GM20431 (cell line): ENCODE results near the gene UCMA.

Source experiments
- in situ Hi-C: fragments of 300-500 bp; cut with MseI, MboI; formaldehyde crosslinking; loops from one replicate; pipeline ENCODE4 v1.15.0; 2020; ENCODE audit warnings: low sequenced_read_pairs; ENCODE audit not compliant: unreplicated experiment

Gene UCMA

DNA sequence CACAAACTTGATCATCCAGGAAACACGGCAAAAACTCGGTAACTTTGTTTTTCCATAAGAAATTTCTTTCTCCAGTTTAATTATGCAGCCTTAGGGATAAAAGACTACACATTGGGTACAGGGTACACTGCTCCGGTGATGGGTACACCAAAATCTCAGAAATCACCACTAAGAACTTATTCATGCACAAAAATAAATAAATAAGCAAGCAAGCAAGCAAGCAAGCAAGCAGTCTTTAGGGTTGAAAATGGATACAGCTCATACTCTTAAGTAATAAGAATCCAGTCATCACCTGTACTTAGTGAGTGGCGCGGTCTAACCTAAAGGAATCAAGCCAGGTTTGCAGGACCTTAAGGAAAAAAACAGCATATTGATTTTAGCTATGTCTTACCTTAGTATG is 42.8 kb downstream of the UCMA start:
- in situ Hi-C loops: no loop called here

DNA sequence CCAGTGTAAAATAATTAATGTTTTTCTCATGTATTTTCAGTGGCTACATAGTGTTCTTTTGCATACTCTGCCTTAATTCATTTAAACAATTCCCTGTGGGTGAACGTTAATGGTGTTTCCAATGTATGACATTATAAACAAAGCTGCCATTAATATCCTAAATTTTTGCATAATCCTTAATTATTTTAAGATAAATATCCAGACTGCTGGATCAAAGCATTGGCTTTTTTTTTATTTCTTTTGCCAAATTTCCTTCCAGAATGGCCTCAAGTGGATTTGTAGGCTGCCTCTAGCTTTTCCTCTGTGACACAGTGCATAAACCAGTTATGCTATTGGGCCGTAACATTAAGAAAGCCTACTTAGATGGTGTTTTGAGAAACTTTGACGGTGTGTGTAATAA is 43.4 kb downstream of the UCMA start:
- in situ Hi-C loops: no loop called here

DNA sequence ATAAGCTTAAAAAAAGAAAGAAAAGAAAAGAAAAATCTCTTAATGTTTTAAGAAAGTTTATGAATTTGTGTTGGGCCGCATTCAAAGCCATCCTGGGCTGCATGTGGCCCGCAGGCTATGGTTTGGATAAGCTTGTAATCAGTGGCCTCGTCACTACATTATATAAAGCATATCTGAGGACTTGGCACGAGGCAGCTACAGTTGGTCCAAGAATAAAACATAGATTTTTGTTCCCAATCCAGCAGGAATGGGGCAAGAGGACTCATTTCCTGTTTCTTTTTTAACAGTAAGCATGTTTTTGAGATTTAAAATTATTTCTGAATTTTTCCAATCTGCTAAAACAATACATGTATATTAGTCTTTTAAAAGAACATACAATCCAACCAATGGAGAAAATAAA is 44.2 kb downstream of the UCMA start:
- in situ Hi-C loops: no loop called here

DNA sequence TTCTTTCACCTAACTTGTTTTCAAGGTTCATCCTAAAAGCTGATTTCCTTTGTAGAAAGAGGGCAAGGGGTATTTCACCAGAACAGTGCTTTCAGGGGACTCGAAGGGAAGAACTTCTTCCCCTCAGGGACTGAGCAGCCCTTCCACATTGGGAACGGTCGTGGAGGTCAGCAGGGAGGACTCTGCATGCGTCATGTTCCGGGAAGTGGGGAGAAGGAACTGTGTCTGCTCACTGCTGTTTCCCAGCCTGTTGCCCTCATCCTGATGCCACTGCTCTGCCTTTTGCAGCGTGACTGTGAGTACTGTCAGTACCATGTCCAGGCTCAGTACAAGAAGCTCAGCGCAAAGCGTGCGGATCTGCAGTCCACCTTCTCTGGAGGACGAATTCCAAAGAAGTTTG is 45.6 kb downstream of the UCMA start:
- in situ Hi-C loops: no loop called here

DNA sequence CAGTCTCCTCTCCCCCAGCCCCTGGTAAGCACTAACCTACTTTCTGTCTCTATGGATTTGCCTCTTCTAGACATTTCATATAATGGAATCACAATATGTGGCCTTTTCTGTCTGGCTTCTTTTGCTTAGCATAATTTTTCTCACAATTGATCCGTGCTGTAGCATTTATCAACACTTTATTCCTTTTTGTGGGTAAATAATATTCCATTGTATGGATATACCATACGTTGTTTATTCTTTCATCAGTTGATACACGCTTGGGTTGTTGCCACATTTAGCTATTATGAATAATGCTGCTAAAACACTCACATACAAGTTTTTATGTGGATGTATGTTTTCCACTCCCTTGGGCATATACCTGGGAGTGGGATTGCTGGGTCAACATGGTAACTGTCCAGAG is 47.0 kb downstream of the UCMA start:
- in situ Hi-C loops: no loop called here

DNA sequence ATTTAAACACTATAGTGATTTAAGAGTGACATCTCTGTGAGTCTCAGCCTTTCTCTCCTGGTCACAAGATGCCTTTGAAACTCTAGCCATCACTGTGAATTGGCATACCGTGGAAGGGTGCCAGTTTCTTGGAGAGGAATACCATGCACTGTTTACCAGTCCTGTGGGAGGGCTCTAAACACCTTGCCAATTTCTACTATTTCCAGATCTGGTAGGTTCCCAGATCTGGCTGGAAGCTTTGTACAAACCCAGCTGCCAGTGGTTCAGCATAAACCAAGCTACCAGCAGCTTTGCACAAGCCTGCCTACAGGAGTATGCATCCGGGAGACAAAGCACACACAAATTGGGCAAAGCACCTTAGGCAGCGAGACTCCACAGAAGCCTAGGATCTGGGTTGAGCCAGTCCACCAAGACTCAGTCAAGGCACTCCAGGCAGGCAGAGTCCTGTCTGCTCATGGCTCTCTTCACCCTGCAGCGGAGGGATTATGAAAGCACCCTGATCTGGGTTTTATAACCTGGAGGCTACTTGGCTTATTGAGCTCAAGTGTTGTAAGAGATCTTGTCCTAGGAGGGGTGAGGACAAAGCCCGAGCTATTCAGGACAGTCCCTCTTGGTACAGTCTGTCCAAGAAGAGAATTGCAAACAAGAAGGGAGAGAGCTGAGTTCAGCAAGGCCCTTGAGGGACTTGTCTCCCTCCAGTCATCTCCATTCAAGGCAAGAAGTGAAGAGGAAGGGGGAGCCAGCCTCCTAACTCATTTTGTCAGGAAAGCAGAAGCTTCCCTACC is 49.3 kb downstream of the UCMA start:
- in situ Hi-C loops: no loop called here

DNA sequence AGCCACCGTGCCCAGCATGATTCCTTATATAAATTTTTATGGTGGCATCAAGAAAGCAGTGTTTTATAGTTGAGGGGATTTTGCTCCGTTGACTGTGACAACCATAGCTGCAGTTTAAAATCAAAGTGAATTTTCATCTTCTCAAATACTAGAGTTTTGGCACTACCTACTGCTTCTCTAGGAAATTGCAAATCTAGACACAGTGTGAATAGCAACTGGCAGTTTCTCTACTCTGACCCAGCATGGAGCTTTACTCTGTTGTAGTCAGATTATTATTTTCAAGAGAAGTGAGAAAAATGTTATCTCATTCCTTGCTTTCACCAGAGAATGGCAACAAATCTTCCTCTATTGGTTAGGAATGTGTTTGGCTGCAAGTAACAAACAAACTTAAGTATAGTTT is 49.9 kb downstream of the UCMA start:
- in situ Hi-C loops: no loop called here

DNA sequence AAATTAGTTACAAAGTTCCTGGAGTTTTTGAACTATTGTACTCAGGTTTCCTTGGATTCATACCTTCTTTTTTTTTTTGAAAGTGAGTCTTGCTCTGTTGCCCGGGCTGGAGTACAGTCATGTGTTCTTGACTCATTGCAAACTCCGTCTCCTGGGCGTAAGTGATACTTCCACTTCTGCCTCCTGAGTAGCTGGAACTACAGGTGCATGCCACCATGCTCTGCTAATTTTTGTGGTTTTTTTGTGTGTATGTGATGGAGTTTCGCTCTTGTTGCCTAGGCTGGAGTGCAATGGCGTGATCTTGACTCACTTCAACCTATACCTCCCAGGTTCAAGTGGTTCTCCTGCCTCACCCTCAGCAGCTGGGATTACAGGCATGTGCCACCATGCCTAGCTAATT is 50.5 kb downstream of the UCMA start:
- in situ Hi-C loops: no loop called here

DNA sequence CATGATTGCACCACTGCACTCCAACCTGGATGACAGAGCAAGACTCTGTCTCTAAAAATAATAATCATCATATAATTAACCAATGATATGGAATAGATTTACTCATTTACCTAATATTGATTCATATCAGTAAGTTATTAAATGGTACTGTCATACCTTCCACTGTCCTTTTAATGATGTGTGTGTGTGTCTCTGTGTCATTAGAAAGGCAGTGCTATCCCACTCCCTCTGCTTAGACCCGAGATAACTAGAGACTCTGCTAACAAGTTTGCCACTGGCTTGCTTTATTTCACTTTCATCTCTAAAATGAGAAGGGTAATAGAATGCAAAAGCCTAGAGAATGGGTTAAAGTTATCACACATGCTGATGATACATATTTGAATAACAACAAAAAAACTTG is 51.8 kb downstream of the UCMA start:
- in situ Hi-C loops: no loop called here

DNA sequence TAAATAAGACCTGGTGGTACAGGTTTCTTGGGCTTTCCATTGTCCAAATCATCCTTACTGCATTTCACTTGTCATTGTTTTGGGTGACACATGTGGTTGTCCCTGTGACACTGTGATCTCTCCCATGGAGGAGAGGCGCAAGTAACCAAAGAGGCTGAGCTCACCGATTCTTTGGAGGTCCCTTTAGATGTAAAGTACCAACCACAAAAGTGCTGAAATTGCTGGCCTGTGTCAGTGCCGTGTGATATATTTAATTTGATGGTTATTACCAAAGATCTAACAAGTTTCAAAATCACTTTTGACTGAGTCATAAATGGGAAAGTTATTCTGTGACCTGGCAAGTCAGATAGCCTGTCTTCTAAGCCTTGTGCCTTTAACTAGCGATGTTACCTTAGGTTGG is 53.4 kb downstream of the UCMA start:
- in situ Hi-C loops: no loop called here

DNA sequence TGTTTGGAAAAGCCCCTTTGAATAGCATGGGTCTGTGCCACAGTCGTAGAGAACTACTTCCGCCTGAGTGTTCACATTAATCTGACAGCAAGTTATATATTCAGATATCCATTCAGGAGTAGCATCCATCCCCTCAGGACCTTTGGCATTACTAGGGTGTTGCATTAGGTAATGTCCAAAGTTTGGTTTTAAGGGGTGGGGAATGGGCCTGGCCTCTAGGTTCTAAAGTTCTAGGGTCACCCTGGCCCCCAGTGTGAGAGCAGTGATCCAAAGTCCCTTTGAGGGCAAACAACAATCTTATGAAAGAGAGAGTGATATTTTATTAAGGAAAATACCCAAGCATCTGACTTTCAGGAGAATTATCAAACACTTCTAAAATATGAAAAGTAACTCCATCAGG is 60.6 kb downstream of the UCMA start:
- in situ Hi-C loops: no loop called here
